Adrenal gland (tissue), 12 donors: Measurements from ENCODE around the gene GALNT10. TPM values are rescaled to one million over a fixed set of nuclear protein-coding genes. Genes with fewer than 3 reads are reported as not detected.

Source experiments
- DNase-seq, 7 donors: peaks; one replicate each; pipeline ENCODE4 v3.0.0-alpha.2; 2019 to 2020
- H3K27ac ChIP-seq, 5 donors: fragments of 200-600 bp; sonication (generic) in 4 of 5; 1 replicate in 3 of 5; 2 replicates in 2 of 5; pipeline versions ENCODE4 v1.5.1 to v1.8.0; 2016 to 2020; ENCODE audit warnings: mild to moderate bottlenecking in 1 of 5
- H3K27me3 ChIP-seq: fragments of 200-600 bp; 2 replicates; pipeline ENCODE4 v1.8.0; 2021
- H3K36me3 ChIP-seq, 2 donors: fragments of 200-600 bp; replicated peaks in 1 of 2; 1 replicate in 1 of 2; 2 replicates in 1 of 2; pipeline versions ENCODE4 v1.5.1 to v1.8.0; 2018 to 2022
- H3K4me1 ChIP-seq, 2 donors: fragments of 200-600 bp; replicated peaks in 1 of 2; 1 replicate in 1 of 2; 2 replicates in 1 of 2; pipeline versions ENCODE4 v1.5.1 to v1.8.0; 2018 to 2021
- H3K4me3 ChIP-seq, 4 donors: fragments of 200-600 bp; sonication (generic) in 3 of 4; one replicate each; pipeline ENCODE4 v1.5.1; 2016 to 2018
- H3K9me3 ChIP-seq, 3 donors: fragments of 200-600 bp; sonication (generic) in 1 of 3; replicated peaks in 1 of 3; 1 replicate in 2 of 3; 2 replicates in 1 of 3; pipeline versions ENCODE4 v1.5.1 to v1.8.0; 2016 to 2021
- CTCF ChIP-seq, 6 experiments: fragments of 450-650 bp in 4 of 6; fragments of 200-600 bp in 2 of 6; sonication (generic) in 1 of 6; IDR thresholded peaks; 1 replicate in 5 of 6; 2 replicates in 1 of 6; pipeline versions ENCODE4 v1.5.1 to v1.8.0; 2016 to 2021; ENCODE audit warnings: antibody characterized with exemption in 6 of 6, mild to moderate bottlenecking in 2 of 6, moderate library complexity in 1 of 6
- POLR2A ChIP-seq, 2 donors: fragments of 450-650 bp; IDR thresholded peaks; one replicate each; pipeline ENCODE4 v1.6.1; 2017; ENCODE audit warnings: antibody characterized with exemption in 2 of 2, mild to moderate bottlenecking in 2 of 2, moderate library complexity in 1 of 2
- WGBS, 4 donors: extraction: QIAGEN DNeasy Blood & Tissue Kit in 2 of 4; methylation state at CpG; one replicate each; pipeline versions ENCODE4 v1.1.5 to v1.1.7; 2013 to 2017; 5-methylcytosine and 5-hydroxymethylcytosine counted together
- intact Hi-C, 2 donors: fragments of 100-400 bp; cut with DNase I; formaldehyde crosslinking; loops; one replicate each; pipeline versions ENCODE4 v1.14.1 to v1.15.0; 2022 to 2023
- polyA plus RNA-seq, 3 donors: library from polyadenylated mRNA; stranded (reverse); fragments of 200-250 nt in 2 of 3; fragments of 350-450 nt in 1 of 3; fragmentation: Illumina TruSeq in 1 of 3; extraction: RNeasy Lipid Tissue Mini Kit (QIAGEN cat#74804) in 1 of 3; gene quantifications; one replicate each; pipeline ENCODE4 v1.2.3, GENCODE V29; 2013 to 2014
- total RNA-seq, 9 donors: library from RNA; depleted of rRNA in 4 of 9; stranded (reverse); fragments of >200 nt in 4 of 9; fragments of 120-200 nt in 1 of 9; fragmentation: NEBNext Ultra II Directional in 1 of 9; extraction: Animal tissue kit (Norgen Biotek cat#: 25700) in 1 of 9; gene quantifications; one replicate each; pipeline versions ENCODE4 v1.1.0 to v1.2.4, GENCODE V29; 2013 to 2023
- donor health status: healthy with polysubstance abuse.
- donor health status: Bipolar disorder and iron deficiency.
- donor health status: DM: yes; HTN: yes; CAD: no.
- donor health status: DM: no; HTN: no; CAD: no.
- donor health status: DM: no; HTN: no; CAD: no.
- donor health status: DM: yes; HTN: yes; CAD: no.

The GALNT10 gene
- total and polyA plus RNA-seq, 12 donors: 5.6 to 74.1 (median 43.4) TPM

- no peak for TF ChIP-seq POLR2A (IDR thresholded peaks at IDR 0.05)
- no peak for TF ChIP-seq CTCF (IDR thresholded peaks at IDR 0.05)
- Histone ChIP-seq H3K4me3 (no peak overlapping the region), H3K4me1 (peaks cover 3 to 21% of the 10 kb centered on the region in 2 donors), H3K27me3 (no peaks in the 10 kb centered on the region), H3K36me3 (peaks cover 0 to 28% of the 10 kb centered on the region in 2 donors), H3K9me3 (no peaks in the 10 kb centered on the region), H3K27ac (no peak overlapping the region)
- intact Hi-C loops: no loop called here
- DNase-seq: no peak
- 90 to 97% (median 93%) methylated on average over 1 of the region's 1 CpG for WGBS, 4 donors
These were observed 252.3 kb downstream of the GALNT10 start for GRCh38 chr5:154442801-154443200.

- H3K4me1 ChIP-seq: peaks cover 3 to 34% of the 10 kb centered on the region in 2 donors
- intact Hi-C loops: no loop called here
- H3K27me3 ChIP-seq: no peaks in the 10 kb centered on the region
- H3K4me3 ChIP-seq: peak overlapping the region; percentile 10 to 85 (median 81)
- H3K9me3 ChIP-seq: no peaks in the 10 kb centered on the region
- TF ChIP-seq POLR2A (IDR thresholded peaks at IDR 0.05) (no peak), CTCF (IDR thresholded peaks at IDR 0.05) (no peak)
- WGBS, 4 donors: 4 to 7% (median 5%) methylated on average over 26 to 30 of the region's 30 CpGs
- peak in 3 of 7 donors; percentile 15 to 19 (median 17) for DNase-seq
- H3K36me3 ChIP-seq: peaks cover 0 to 19% of the 10 kb centered on the region in 2 donors
- peak overlapping the region in 3 of 5 donors; percentile 47 to 81 (median 76) for H3K27ac ChIP-seq
These were observed 254.3 kb downstream of the GALNT10 start for GRCh38 chr5:154444556-154445421.

GRCh38 chr5:154445422-154446194 is 255.1 kb downstream of the GALNT10 start, which contains the start of gene SAP30L:
TSS of gene SAP30L (plus strand) at chr5:154445997. CDS start at chr5:154446605, 608 bp downstream.
- Histone ChIP-seq H3K36me3 (peaks cover 0 to 11% of the 10 kb centered on the region in 2 donors), H3K4me1 (peaks cover 3 to 34% of the 10 kb centered on the region in 2 donors), H3K4me3 (peak within 1 kb of the TSS; percentile 78 to 85 (median 82)), H3K27ac (peak within 1 kb of the TSS; percentile 3 to 82 (median 67)), H3K27me3 (no peaks in the 10 kb centered on the region), H3K9me3 (no peaks in the 10 kb centered on the region)
- TF ChIP-seq POLR2A (IDR thresholded peaks at IDR 0.05) (peak; percentile 34 to 93), CTCF (IDR thresholded peaks at IDR 0.05) (no peak)
- intact Hi-C loops: no loop called here
- 0 to 1% (median 0%) methylated on average over 34 to 70 of the region's 70 CpGs for WGBS, 4 donors
- DNase-seq: peak; percentile 91 to 99 (median 96)
